Right renal pelvis (tissue), 4 donors: ENCODE data around the gene SHKBP1. TPM values are rescaled to one million over a fixed set of nuclear protein-coding genes. Genes with fewer than 3 reads are reported as not detected.
"Not testable (repeated sequence)": the region's sequence is repeated elsewhere in the genome, so short reads cannot be mapped to it uniquely, and the experiment has no call there.

Source experiments
- DNase-seq, 4 donors: peaks; one replicate each; pipeline ENCODE4 v3.0.0-alpha.2; 2013; ENCODE audit warnings: low read depth in 4 of 4, low spot score in 3 of 4, missing footprints in 1 of 4
- polyA plus RNA-seq, 4 donors: library from polyadenylated mRNA; unstranded; fragments of 120-200 nt; gene quantifications; one replicate each; pipeline ENCODE4 v1.2.1, GENCODE V29; 2013; ENCODE audit not compliant: insufficient read length in 4 of 4

The SHKBP1 gene
- polyA plus RNA-seq, 4 donors, result 43.2 to 52.3 (median 47.2) TPM

DNA sequence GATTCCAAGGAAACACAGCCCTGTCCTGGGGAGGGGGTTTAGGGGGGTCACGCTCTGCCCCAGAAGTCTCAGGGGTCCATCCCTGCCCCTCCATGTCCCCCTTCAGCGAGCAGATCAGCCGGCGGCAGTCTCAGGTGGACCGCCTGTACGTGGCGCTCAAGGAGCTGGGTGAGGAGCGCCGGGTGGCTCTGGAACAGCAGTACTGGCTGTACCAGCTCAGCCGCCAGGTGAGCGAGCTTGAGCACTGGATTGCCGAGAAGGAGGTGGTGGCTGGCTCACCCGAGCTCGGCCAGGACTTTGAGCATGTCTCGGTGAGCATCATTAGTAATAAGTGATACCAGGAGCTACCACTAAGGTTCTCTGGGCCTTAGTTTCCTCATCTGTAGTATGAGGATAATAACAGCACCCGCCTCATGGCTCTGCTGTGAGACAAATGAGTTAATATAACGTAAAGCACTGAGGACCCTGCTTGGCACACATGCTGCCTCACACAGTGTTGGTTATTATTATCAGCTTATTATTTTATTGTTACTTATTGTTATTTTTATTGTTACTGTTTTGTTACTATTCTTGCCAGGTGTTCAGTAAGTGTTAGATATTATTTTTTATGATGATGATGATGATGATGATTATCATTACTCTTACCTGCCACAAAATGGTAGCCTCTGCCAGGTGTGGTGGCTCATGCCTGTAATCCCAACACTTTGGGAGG, 20.5 kb upstream of the SHKBP1 start:
- no peak for DNase-seq

DNA sequence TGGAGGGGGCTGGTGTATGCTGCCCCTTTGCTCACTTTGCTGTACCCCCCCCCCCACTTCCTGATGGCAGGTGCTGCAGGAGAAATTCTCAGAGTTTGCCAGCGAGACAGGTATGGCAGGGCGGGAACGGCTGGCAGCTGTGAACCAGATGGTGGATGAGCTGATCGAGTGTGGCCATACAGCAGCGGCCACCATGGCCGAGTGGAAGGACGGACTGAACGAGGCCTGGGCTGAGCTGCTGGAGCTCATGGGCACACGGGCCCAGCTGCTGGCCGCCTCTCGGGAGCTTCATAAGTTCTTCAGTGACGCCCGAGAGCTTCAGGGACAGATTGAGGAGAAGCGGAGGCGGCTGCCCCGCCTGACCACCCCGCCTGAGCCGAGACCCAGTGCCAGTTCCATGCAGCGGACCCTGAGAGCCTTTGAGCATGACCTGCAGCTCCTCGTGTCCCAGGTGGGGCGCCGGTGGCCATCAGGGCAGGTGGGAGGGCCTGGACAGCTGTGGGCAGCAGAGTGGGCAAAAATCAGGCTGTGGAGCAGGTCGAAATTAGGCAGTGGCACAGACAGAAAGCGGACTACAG, 19.6 kb upstream of the SHKBP1 start:
- no peak for DNase-seq

DNA sequence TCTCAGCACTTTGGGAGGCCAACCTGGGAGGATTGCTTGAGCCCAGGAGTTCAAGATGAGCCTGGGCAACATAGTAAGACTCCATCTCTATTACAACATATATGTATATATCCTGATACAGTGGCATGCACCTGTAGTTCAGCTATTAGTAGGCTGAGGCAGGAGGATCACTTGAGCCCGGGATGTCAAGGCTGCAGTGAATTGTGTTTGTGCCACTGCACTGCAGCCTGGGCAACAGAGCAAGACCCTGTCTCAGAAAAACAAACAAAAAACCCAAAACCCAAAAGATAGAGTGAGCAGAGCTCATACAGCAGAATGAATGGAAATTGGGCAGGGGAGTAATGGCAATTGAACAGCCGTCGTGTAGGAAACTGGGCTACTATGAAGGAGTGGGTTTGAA, 17.3 kb upstream of the SHKBP1 start:
- DNase-seq, result no peak

DNA sequence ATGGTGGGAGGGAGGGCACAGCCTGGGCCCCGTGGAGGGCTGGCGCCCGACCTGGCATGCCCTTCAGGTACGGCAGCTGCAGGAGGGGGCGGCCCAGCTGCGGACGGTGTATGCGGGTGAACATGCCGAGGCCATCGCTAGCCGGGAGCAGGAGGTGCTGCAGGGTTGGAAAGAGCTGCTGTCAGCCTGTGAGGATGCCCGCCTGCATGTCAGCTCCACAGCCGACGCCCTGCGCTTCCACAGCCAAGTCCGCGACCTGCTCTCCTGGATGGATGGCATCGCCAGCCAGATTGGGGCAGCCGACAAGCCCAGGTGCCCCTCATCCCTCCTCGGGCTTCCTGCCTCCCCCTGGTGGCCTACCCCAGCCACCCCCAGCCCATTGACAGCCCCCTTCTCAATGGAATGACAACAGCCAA, 16.6 kb upstream of the SHKBP1 start:
- DNase-seq, result no peak

DNA sequence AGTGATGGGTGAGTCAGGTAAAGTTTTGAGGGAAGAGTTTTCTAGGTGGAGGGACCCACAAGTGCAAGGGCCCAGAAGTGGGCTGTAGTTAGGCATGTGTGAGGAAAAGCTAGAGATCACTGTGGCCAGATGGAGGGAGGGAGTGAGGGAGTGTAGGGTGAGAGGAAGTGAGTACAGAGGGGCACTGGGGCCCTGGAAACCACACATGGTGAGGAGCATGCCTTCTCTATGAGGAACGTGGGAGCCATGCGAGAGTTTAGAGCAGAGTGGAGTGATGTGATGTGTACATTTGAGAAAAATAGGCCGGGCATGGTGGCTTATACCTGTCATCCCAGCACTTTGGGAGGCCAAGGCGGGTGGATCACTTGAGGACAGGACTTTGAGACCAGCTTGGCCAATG, 14.7 kb upstream of the SHKBP1 start:
- no peak for DNase-seq

DNA sequence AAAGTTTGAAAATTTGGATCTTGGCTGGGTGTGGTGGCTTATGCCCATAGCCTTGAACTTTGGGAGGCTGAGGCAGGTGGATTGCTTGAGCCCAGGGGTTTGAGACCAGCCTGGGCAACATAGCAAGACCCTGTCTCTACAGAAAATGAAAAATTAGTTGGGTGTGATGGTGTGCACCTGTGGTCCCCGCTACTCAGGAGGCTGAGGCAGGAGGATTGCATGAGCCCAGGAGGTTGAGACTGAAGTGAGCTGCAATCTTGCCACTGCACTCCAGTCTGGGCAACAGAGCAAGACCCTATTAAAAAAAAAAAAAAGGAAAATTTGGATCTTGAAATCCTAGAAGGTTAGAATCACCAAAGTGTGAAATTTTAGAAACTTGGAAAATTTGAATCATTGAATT, 12.1 kb upstream of the SHKBP1 start:
- DNase-seq, result not testable (repeated sequence)

DNA sequence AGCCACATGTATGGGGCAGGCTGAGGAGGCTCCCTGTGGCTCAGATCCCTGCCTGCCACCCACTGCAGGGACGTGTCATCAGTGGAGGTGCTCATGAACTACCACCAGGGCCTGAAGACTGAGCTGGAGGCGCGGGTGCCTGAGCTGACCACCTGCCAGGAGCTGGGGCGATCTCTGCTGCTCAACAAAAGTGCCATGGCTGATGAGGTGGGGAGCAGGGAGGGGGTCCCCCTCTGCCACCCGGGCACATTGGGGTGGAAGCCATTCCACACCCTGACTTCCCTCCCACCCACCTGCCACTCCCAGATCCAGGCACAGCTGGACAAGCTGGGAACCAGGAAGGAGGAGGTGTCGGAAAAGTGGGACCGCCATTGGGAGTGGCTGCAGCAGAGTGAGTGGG, 11.3 kb upstream of the SHKBP1 start:
- no peak for DNase-seq

DNA sequence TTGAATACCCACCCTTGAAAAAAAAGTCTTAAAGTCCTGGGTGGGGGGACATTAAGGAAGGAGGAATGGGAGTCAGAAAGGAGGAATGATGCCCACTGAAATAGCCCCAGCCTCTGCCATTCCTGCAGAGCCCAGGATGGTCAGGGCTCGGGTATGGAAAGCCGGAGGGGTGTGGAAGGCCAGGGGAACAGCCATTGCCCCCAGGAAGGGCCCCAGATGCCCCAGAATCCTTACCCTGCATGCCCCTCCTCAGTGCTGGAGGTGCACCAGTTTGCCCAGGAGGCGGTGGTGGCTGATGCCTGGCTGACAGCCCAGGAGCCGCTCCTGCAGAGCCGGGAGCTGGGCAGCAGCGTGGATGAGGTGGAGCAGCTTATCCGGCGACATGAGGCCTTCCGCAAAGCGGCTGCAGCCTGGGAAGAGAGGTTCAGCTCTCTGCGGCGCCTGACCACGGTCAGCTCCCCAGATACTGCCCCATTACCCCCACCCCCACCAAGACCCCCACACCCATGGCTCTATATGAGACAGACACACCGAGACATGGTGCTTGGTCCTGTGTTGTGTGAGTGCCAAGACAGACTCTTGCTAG, 10.7 kb upstream of the SHKBP1 start:
- no peak for DNase-seq

DNA sequence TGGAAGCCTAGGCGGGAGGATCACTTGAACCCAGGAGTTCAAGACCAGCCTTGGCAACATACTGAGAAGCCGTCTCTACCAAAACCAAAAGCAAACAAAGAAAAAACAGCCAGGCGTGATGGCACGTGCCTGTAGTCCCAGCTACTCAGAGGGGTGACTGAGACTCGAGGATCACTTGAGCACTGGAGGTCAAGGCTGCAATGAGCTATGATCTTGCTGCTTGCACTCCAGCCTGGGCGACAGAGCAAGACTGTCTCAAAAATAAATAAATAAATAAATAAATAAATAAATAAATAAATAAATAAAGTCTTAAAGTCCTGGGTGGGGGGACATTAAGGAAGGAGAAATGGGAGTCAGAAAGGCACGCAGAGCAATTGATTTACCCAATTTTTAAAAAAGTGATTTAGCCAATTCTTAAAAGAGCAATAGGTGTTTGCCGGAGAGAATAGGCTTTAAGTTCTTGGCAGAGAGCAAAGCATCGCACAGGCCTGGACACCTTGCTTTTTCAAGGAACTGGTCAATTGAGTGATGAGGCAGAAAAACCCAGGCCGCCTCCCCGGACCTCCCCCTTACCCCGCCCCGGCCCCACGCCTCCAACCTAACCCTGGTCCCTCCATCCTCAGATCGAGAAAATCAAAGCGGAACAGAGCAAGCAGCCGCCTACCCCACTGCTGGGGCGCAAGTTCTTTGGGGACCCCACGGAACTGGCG, 9.5 kb upstream of the SHKBP1 start:
- no peak for DNase-seq

DNA sequence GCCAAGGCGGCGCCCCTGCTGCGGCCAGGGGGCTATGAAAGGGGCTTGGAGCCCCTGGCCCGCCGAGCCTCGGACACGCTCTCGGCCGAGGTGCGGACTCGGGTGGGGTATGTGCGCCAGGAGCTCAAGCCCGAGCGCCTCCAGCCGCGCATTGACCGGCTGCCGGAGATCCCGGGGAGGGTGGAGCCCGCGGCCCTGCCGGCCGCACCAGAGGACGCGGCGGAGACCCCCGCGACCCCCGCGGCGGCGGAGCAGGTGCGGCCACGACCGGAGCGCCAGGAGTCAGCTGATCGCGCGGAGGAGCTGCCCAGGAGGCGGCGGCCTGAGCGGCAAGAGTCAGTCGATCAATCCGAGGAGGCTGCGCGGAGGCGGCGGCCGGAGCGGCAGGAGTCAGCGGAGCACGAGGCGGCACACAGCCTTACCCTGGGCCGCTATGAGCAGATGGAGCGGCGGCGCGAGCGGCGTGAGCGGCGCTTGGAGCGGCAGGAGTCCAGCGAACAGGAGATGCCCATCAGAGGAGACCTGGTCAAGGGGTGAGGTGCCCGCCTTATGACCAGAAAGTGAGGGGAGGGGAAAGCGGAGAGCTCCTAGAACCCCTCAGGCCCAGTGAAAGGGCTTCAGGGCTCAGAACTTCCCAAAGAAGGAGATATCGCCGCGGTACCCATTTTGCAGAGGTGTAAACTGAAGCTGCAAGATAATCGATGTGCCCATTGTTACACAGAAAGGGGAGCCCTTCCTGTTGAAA, 8.8 kb upstream of the SHKBP1 start:
- DNase-seq, result no peak

DNA sequence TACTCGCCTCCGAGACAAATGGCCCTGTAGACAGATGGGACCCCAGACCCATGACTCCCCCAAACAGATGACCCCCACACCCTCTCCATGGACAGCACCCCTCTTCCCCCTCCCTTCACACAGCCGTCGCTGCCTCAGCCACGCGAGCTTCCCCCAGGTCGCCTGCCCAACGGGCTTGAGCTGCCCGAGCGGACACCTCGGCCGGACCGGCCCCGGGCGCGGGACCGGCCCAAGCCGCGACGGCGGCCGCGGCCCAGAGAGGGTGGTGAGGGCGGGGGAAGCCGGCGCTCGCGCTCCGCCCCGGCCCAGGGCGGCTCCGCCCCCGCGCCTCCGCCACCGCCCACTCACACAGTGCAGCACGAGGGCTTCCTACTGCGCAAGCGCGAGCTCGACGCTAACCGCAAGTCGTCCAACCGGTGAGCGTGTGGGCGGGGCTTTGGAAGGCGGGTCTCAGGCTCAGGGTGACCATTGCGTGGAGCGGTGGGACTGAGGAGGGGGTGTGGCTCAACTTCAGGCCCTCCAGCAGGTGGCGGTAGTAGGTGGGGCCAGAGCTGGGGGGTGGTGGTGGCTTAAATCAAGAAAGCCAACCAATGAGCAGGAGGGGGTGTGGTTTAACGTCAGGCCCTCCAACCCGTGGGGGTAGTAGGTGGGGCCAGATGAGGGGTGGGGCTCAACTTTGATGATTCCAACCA, 6.2 kb upstream of the SHKBP1 start:
- peak; percentile 91 to 96 (median 94) for DNase-seq

DNA sequence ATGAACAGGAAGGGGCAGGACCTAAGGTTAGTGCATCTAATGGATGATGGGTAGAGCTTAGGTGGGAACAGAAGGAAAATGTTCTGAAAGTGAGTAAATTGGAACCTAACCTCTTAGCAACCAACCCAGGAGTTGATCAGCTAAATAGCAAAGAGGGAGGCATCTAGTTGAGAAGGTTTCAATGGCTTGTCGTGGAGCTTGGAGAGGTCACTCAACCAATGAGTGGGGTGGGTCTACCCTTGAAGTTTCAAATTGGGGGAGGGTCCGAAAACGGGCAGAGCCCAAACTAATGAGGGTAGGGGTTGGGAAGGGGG, 5.7 kb upstream of the SHKBP1 start:
- no peak for DNase-seq

DNA sequence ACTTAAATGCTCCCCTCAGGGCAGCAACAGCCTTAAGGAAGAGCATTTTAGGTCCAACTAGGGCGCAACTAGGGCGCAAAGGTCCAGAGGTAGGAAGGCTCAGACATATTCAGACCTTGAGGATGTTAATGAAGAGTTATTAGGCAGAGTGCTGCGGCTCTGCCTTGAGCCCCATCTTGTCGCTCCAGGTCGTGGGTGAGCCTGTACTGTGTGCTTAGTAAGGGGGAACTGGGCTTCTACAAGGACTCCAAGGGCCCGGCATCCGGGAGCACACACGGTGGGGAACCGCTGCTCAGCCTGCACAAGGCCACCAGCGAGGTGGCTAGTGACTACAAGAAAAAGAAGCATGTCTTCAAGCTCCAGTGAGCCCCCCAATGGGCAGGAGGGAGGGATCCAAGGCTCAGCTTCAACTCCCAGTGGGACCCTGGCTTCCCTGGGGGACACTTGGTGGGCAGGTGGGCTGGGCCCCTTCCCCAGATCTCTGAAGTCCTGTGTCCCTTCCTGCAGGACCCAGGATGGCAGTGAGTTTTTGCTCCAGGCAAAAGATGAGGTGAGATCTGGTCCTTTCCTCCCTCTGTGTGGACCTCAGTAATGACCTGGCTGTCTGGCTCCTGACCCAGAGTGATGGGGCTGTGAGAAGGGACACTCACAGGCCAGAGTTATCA, 4.7 kb upstream of the SHKBP1 start:
- no peak for DNase-seq

DNA sequence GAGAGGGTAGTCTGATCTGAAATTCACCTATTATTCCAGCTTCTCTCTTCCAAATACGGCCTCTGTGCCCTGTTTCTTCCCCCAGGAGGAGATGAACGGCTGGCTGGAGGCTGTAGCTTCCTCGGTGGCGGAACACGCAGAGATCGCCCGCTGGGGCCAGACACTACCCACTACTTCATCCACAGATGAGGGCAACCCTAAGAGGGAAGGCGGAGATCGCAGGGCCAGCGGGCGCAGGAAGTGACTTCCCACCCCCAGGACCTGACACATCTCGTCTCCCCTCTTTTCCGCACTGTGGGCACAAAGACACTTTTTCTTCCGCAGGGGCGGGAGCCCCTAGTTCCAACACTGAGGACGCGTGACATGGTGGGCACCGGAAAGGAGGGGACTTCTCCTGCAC, 1.3 kb upstream of the SHKBP1 start:
- DNase-seq, result no peak

DNA sequence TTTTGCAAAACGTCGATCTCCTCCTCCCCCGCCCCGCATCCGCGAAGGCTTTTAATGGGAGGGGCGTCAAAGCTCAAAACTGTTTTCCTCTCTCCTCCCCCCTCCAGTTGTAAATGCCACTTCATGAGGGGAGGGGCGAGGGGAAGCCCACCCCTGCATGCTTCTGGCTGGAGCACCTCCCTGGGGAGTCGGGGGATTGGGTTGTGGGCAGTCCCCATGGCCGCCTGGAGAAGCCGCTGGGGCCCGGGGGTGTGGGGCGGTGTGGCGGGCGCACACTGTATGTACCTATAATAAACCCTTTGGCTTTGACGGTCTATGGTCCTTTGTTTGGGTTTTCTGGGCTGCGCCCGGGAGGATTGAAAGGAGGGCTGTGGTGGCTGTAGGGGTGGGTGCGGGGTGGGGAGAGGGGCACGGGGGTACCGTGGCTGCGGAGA, 505 bp upstream of the SHKBP1 start:
- DNase-seq, result no peak

DNA sequence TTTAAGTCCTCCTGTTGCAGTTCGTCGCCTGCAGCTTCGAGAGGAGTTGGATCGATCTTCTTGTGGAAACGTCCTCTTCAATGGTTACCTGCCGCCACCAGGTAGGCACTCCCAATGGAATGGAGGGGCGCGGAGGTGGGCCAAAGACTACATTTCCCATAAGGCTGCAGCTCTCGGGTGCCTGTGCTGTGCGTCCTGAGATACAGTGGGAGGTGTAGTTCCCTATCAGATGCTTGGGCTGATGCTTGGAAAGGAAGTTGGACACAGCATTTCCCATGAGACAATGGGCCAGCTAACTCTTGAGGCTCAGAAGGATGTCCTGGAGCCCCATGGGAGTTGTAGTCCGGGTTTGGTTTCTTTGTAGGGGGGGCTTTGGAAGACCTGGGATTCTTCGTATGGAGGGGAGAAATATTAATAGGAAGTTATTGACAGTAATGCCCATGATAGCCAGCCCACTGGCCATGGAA, 1.8 kb downstream of the SHKBP1 start:
- DNase-seq, result no peak

DNA sequence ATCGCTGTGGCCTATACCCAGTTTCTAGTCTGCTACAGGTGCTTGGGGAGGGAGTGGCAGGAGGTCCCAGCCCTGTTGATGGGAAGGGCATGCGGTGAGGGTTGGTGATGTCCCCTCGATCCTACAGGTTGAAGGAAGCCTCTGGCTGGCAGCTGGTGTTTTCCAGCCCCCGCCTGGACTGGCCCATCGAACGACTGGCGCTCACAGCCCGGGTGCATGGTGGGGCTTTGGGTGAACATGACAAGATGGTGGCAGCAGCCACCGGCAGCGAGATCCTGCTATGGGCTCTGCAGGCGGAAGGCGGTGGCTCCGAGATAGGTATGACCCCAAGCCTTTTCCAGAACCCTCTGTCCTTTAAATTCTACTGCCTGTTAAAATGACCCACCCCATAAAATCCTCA, 3.9 kb downstream of the SHKBP1 start:
- no peak for DNase-seq

DNA sequence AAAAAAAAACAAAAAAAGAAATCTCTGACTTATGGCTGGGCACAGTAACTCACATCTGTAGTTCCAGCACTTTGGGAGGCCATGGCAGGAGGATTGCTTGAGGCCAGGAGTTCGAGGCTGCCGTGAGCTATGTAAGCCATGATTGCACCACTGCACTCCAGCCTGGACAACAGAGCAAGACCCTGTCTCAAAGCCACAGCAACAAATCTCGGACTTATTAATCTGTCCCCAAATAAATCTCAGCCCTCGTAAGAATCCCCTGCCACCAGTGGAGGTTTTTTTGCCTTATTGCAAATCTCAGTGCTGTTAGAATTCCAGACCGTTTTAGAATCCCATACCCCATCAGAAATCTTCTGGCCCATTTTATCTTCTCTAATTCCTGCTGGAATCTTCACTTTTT, 4.9 kb downstream of the SHKBP1 start:
- DNase-seq, result no peak

DNA sequence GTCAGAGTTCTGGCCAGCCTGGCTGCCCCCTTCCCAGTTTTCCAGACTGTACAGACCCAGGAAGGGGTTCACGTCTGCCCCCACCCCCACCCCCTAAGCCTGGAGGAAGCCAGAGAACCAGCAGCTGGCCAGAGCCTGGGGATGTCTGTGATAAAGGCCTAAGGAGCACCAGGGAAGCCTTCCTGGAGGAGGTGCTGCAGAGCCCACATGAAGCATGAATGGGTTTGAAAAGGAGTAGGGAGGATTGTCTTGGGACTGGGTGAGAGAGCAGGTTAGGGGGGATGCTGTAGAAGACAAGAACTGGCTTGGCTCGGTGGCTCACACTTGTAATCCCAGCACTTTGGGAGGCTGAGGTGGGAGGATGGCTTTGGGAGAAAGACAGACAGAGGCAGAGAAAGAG, 5.8 kb downstream of the SHKBP1 start:
- no peak for DNase-seq

DNA sequence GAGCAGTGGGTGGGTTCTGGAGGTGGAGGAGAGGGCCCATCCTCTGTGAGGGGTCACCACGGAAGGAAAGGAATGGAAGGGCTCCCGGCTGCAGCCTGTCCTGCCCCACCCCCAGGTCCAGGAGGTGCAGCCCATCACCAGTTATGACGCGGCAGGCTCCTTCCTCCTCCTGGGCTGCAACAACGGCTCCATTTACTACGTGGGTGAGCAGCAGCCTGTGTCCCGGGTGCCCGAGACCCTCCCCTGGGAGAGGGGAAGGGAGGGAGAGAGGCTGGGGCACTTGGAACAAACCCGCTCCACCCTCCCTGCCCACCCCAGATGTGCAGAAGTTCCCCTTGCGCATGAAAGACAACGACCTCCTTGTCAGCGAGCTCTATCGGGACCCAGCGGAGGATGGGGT, 6.6 kb downstream of the SHKBP1 start:
- no peak for DNase-seq
